Psoas muscle (tissue), 8 donors: ENCODE results near the gene ZP4. TPM values are rescaled to one million over a fixed set of nuclear protein-coding genes. Genes with fewer than 3 reads are reported as not detected.

Experiments
- ATAC-seq, 4 donors: fragments of 200-7000 bp; cut with Tn5 transposase; one replicate each; pipeline ENCODE4 v1.9.1; 2020; ENCODE audit warnings: moderate library complexity in 3 of 4, mild to moderate bottlenecking in 2 of 4
- DNase-seq, 2 donors: peaks; one replicate each; pipeline ENCODE4 v3.0.0-alpha.2; 2020
- H3K27ac ChIP-seq: fragments of 200-600 bp; one replicate; pipeline ENCODE4 v1.8.0; 2022
- H3K27me3 ChIP-seq, 3 donors: fragments of 200-600 bp in 1 of 3; one replicate each; pipeline versions ENCODE4 v1.6.1 to v1.8.0; 2013 to 2022; ENCODE audit warnings: low read length in 2 of 3, mild to moderate bottlenecking in 2 of 3, moderate library complexity in 1 of 3; ENCODE audit not compliant: insufficient read depth in 3 of 3
- H3K36me3 ChIP-seq, 2 donors: fragments of 200-600 bp in 1 of 2; one replicate each; pipeline versions ENCODE4 v1.6.1 to v1.8.0; 2013 to 2022; ENCODE audit warnings: low read depth in 1 of 2, mild to moderate bottlenecking in 1 of 2, moderate library complexity in 1 of 2; ENCODE audit not compliant: insufficient read depth in 1 of 2
- H3K4me1 ChIP-seq: fragments of 200-600 bp; one replicate; pipeline ENCODE4 v1.8.0; 2022
- H3K4me3 ChIP-seq: fragments of 200-600 bp; one replicate; pipeline ENCODE4 v1.8.0; 2022; ENCODE audit warnings: mild to moderate bottlenecking
- H3K9me3 ChIP-seq: fragments of 200-600 bp; one replicate; pipeline ENCODE4 v1.8.0; 2022
- CTCF ChIP-seq: fragments of 200-600 bp; IDR thresholded peaks from one replicate; pipeline ENCODE4 v1.8.0; 2022; ENCODE audit warnings: antibody characterized with exemption
- WGBS, 3 donors: extraction: QIAGEN DNeasy Blood & Tissue Kit; methylation state at CpG; one replicate each; pipeline versions ENCODE4 v1.1.6 to v1.1.7; 2013; 5-methylcytosine and 5-hydroxymethylcytosine counted together
- intact Hi-C, 2 donors: fragments of 100-400 bp; cut with DNase I; formaldehyde crosslinking; loops; one replicate each; pipeline versions ENCODE4 v1.11.0 to v1.14.2; 2022
- polyA plus RNA-seq, 3 donors: library from polyadenylated mRNA; stranded (reverse); fragments of 200-250 nt; gene quantifications; one replicate each; pipeline ENCODE4 v1.2.3, GENCODE V29; 2013
- total RNA-seq, 4 donors: library from RNA; stranded (reverse); fragmentation: NEBNext Ultra II Directional in 2 of 4; extraction: Animal tissue kit (Norgen Biotek cat#: 25700) in 2 of 4; gene quantifications; one replicate each; pipeline versions ENCODE4 v1.2.1 to v1.2.4, GENCODE V29; 2021 to 2023
- donor health status: healthy with polysubstance abuse.
- donor health status: DM: no; HTN: no; CAD: no; lungs with moderate emphysema.
- donor health status: Bipolar disorder and iron deficiency.
- donor health status: healthy.
- donor health status: DM: yes; HTN: yes; CAD: no.
- donor health status: DM: no; HTN: no; CAD: no.
- donor health status: DM: no; HTN: no; CAD: no.
- donor health status: DM: yes; HTN: yes; CAD: no.

The ZP4 gene
- total and polyA plus RNA-seq, 7 donors = not detected

GRCh38 chr1:237841485-237841884, 49.2 kb downstream of the ZP4 start:
- Histone ChIP-seq H3K27me3 (no peaks in the 10 kb centered on the region), H3K4me1 (no peaks in the 10 kb centered on the region), H3K36me3 (no peaks in the 10 kb centered on the region), H3K27ac (no peak overlapping the region), H3K9me3 (no peaks in the 10 kb centered on the region), H3K4me3 (no peak overlapping the region)
- ATAC-seq (no peak), DNase-seq (no peak)
- intact Hi-C loops = no loop called here
- TF ChIP-seq CTCF = no peak
- 66 to 77% (median 66%) methylated on average over 3 of the region's 3 CpGs for WGBS, 3 donors

GRCh38 chr1:237838904-237839534, 51.7 kb downstream of the ZP4 start:
- intact Hi-C loops = no loop called here
- 90 to 93% (median 93%) methylated on average over 6 of the region's 6 CpGs for WGBS, 3 donors

GRCh38 chr1:237838320-237838719, 52.4 kb downstream of the ZP4 start:
- no peak for TF ChIP-seq CTCF
- H3K36me3 ChIP-seq = no peaks in the 10 kb centered on the region
- 40 to 42% (median 41%) methylated on average over 3 of the region's 3 CpGs for WGBS, 3 donors
- H3K27ac ChIP-seq = no peak overlapping the region
- H3K9me3 ChIP-seq = no peaks in the 10 kb centered on the region
- no peaks in the 10 kb centered on the region for H3K4me1 ChIP-seq
- no peak for DNase-seq
- H3K27me3 ChIP-seq = no peaks in the 10 kb centered on the region
- ATAC-seq = no peak
- intact Hi-C loops = no loop called here
- no peak overlapping the region for H3K4me3 ChIP-seq

More at GRCh38 chr1:237838904-237839534, 51.7 kb downstream of the ZP4 start:
- ATAC-seq = no peak
- Histone ChIP-seq H3K27me3 (no peaks in the 10 kb centered on the region), H3K4me1 (no peaks in the 10 kb centered on the region), H3K27ac (no peak overlapping the region), H3K4me3 (no peak overlapping the region), H3K36me3 (no peaks in the 10 kb centered on the region), H3K9me3 (no peaks in the 10 kb centered on the region)
- no peak for TF ChIP-seq CTCF
- no peak for DNase-seq

GRCh38 chr1:237834461-237834860, 56.3 kb downstream of the ZP4 start:
- intact Hi-C loops = no loop called here
- 71 to 74% (median 74%) methylated on average over 3 of the region's 3 CpGs for WGBS, 3 donors
- TF ChIP-seq CTCF = no peak
- Histone ChIP-seq H3K4me1 (no peaks in the 10 kb centered on the region), H3K27ac (no peak overlapping the region), H3K36me3 (no peaks in the 10 kb centered on the region), H3K27me3 (no peaks in the 10 kb centered on the region), H3K9me3 (no peaks in the 10 kb centered on the region), H3K4me3 (no peak overlapping the region)
- ATAC-seq (no peak), DNase-seq (no peak)

- 81 to 85% (median 81%) methylated on average over 3 of the region's 3 CpGs for WGBS, 3 donors
- H3K9me3 ChIP-seq = no peaks in the 10 kb centered on the region
- H3K4me1 ChIP-seq = no peaks in the 10 kb centered on the region
- intact Hi-C loops = no loop called here
- no peaks in the 10 kb centered on the region for H3K36me3 ChIP-seq
- no peaks in the 10 kb centered on the region for H3K27me3 ChIP-seq
- ATAC-seq = no peak
- no peak for TF ChIP-seq CTCF
- H3K4me3 ChIP-seq = no peak overlapping the region
- H3K27ac ChIP-seq = no peak overlapping the region
- no peak for DNase-seq
Observed at GRCh38 chr1:237834048-237834447, 56.7 kb downstream of the ZP4 start.
